ENCODE data around the gene VIL1. TPM values are rescaled to one million over a fixed set of nuclear protein-coding genes. Genes with fewer than 3 reads are reported as not detected.

Gene VIL1
- total RNA-seq, 1 donor: not detected

- Histone ChIP-seq H3K27me3 (ENCODE audit: insufficient read depth, low read length) (no peaks in the 10 kb centered on the region), H3K36me3 (ENCODE audit: insufficient read depth, low read length) (peaks cover 9% of the 10 kb centered on the region), H3K4me3 (ENCODE audit: insufficient read depth, low read length) (no peak overlapping the region), H3K4me1 (ENCODE audit: insufficient read depth, low read length) (no peaks in the 10 kb centered on the region), H3K27ac (ENCODE audit: low read depth, low read length) (no peak overlapping the region), H2AFZ (ENCODE audit: low read length) (no peak overlapping the region), H3K79me2 (ENCODE audit: insufficient read depth, low read length) (no peaks in the 10 kb centered on the region), H4K20me1 (ENCODE audit: insufficient read depth, low read length) (no peaks in the 10 kb centered on the region), H3K4me2 (ENCODE audit: insufficient read depth, low read length) (no peak overlapping the region), H3K9me3 (ENCODE audit: low read depth, low read length) (no peaks in the 10 kb centered on the region)
- no peak for DNase-seq (ENCODE audit: insufficient read length, low spot score, missing footprints)
- TF ChIP-seq CTCF (IDR thresholded peaks at IDR 0.05; ENCODE audit: extremely low read depth, low read depth, low read length): no peak
Observed at GRCh38 chr2:218470448-218470847, 51.5 kb downstream of the VIL1 start.

- Histone ChIP-seq H3K4me2 (ENCODE audit: insufficient read depth, low read length) (no peak overlapping the region), H3K9me3 (ENCODE audit: low read depth, low read length) (no peaks in the 10 kb centered on the region), H3K27ac (ENCODE audit: low read depth, low read length) (no peak overlapping the region), H3K4me1 (ENCODE audit: insufficient read depth, low read length) (no peaks in the 10 kb centered on the region), H3K79me2 (ENCODE audit: insufficient read depth, low read length) (no peaks in the 10 kb centered on the region), H4K20me1 (ENCODE audit: insufficient read depth, low read length) (no peaks in the 10 kb centered on the region), H2AFZ (ENCODE audit: low read length) (no peak overlapping the region), H3K27me3 (ENCODE audit: insufficient read depth, low read length) (no peaks in the 10 kb centered on the region), H3K36me3 (ENCODE audit: insufficient read depth, low read length) (peaks cover 9% of the 10 kb centered on the region), H3K4me3 (ENCODE audit: insufficient read depth, low read length) (no peak overlapping the region)
- TF ChIP-seq CTCF (IDR thresholded peaks at IDR 0.05; ENCODE audit: extremely low read depth, low read depth, low read length): no peak
- DNase-seq (ENCODE audit: insufficient read length, low spot score, missing footprints): no peak
Observed at GRCh38 chr2:218471036-218471435, 52.1 kb downstream of the VIL1 start.

GRCh38 chr2:218471982-218472381 is 53.1 kb downstream of the VIL1 start:
- no peak overlapping the region for H3K4me3 ChIP-seq (ENCODE audit: insufficient read depth, low read length)
- peaks cover 9% of the 10 kb centered on the region for H3K36me3 ChIP-seq (ENCODE audit: insufficient read depth, low read length)
- no peak for TF ChIP-seq CTCF (IDR thresholded peaks at IDR 0.05; ENCODE audit: extremely low read depth, low read depth, low read length)
- H3K9me3 ChIP-seq (ENCODE audit: low read depth, low read length): no peaks in the 10 kb centered on the region
- H3K27ac ChIP-seq (ENCODE audit: low read depth, low read length): no peak overlapping the region
- no peaks in the 10 kb centered on the region for H3K79me2 ChIP-seq (ENCODE audit: insufficient read depth, low read length)
- no peak for DNase-seq (ENCODE audit: insufficient read length, low spot score, missing footprints)
- H3K4me1 ChIP-seq (ENCODE audit: insufficient read depth, low read length): no peaks in the 10 kb centered on the region
- no peaks in the 10 kb centered on the region for H4K20me1 ChIP-seq (ENCODE audit: insufficient read depth, low read length)
- no peaks in the 10 kb centered on the region for H3K27me3 ChIP-seq (ENCODE audit: insufficient read depth, low read length)
- no peak overlapping the region for H2AFZ ChIP-seq (ENCODE audit: low read length)
- H3K4me2 ChIP-seq (ENCODE audit: insufficient read depth, low read length): no peak overlapping the region

- Histone ChIP-seq H3K79me2 (ENCODE audit: insufficient read depth, low read length) (no peaks in the 10 kb centered on the region), H2AFZ (ENCODE audit: low read length) (no peak overlapping the region), H3K4me3 (ENCODE audit: insufficient read depth, low read length) (no peak overlapping the region), H3K36me3 (ENCODE audit: insufficient read depth, low read length) (peaks cover 9% of the 10 kb centered on the region), H3K4me2 (ENCODE audit: insufficient read depth, low read length) (no peak overlapping the region), H3K9me3 (ENCODE audit: low read depth, low read length) (no peaks in the 10 kb centered on the region), H3K27ac (ENCODE audit: low read depth, low read length) (no peak overlapping the region), H4K20me1 (ENCODE audit: insufficient read depth, low read length) (no peaks in the 10 kb centered on the region), H3K27me3 (ENCODE audit: insufficient read depth, low read length) (no peaks in the 10 kb centered on the region), H3K4me1 (ENCODE audit: insufficient read depth, low read length) (no peaks in the 10 kb centered on the region)
- no peak for DNase-seq (ENCODE audit: insufficient read length, low spot score, missing footprints)
- no peak for TF ChIP-seq CTCF (IDR thresholded peaks at IDR 0.05; ENCODE audit: extremely low read depth, low read depth, low read length)
Observed at GRCh38 chr2:218472988-218473387, 54.1 kb downstream of the VIL1 start.
